GM23248 (cell line): ENCODE results near the gene AKT2.

Experiments used
- EZH2 ChIP-seq: fragments of 200-600 bp; sonication (generic); IDR thresholded peaks from 2 replicates; pipeline ENCODE4 v1.6.1; 2018; ENCODE audit warnings: antibody characterized with exemption, mild to moderate bottlenecking; ENCODE audit not compliant: insufficient read depth, poor library complexity, severe bottlenecking
- EZH2phosphoT487 ChIP-seq: fragments of 200-600 bp; sonication (generic); IDR thresholded peaks from 2 replicates; pipeline ENCODE4 v1.6.1; 2018; ENCODE audit warnings: antibody characterized with exemption, moderate library complexity, mild to moderate bottlenecking, low read depth; ENCODE audit not compliant: insufficient read depth

- TF ChIP-seq EZH2 (no peak), EZH2phosphoT487 (no peak)
Measured at GRCh38 chr19:40236366-40236765, 48.8 kb downstream of the AKT2 start.
